Activated CD8-positive, alpha-beta memory T cell treated with anti-CD3 and anti-CD28 coated beads for 36 hours (primary cell): ENCODE results near the gene NHSL1. TPM values are rescaled to one million over a fixed set of nuclear protein-coding genes. Genes with fewer than 3 reads are reported as not detected.

ENCODE experiments used
- CTCF ChIA-PET: fragments of 350-600 bp; sonication (Branson Sonifier 250); formaldehyde crosslinking; loops from one replicate; lab custom pipeline; 2021; ENCODE audit warnings: antibody characterized with exemption; lab: Charles Lee
- POLR2A ChIA-PET: fragments of 350-600 bp; sonication (Branson Sonifier 250); formaldehyde crosslinking; loops from one replicate; lab custom pipeline; 2021; ENCODE audit warnings: antibody characterized with exemption; lab: Charles Lee
- total RNA-seq, 2 experiments: library from RNA; stranded (reverse); gene quantifications; one replicate each; pipeline ENCODE4 v1.2.3, GENCODE V29; 2021

NHSL1 gene
- total RNA-seq, 2 experiments from 2014 or later: 0.19 to 0.38 TPM

GRCh38 chr6:138482816-138483215, 16.5 kb downstream of the NHSL1 start:
- ChIA-PET CTCF (no interaction called here), POLR2A (interaction anchor here (0.6 to 0.7 kb wide), 2 partner anchors 17 to 23 kb away, joined by 4 to 6 read pairs; no protein-coding TSS in a partner anchor)

GRCh38 chr6:138480279-138480949, 18.9 kb downstream of the NHSL1 start:
- CTCF ChIA-PET: no interaction called here
- POLR2A ChIA-PET: no interaction called here

- CTCF ChIA-PET: no interaction called here
Observed at GRCh38 chr6:138477913-138478539, 21.3 kb downstream of the NHSL1 start.

GRCh38 chr6:138476116-138476515, 23.2 kb downstream of the NHSL1 start:
- ChIA-PET CTCF (no interaction called here), POLR2A (no interaction called here)

More at GRCh38 chr6:138477913-138478539, 21.3 kb downstream of the NHSL1 start:
- POLR2A ChIA-PET: no interaction called here

GRCh38 chr6:138473144-138473543, 26.1 kb downstream of the NHSL1 start:
- POLR2A ChIA-PET: no interaction called here
- CTCF ChIA-PET: no interaction called here

GRCh38 chr6:138468320-138469015, 30.8 kb downstream of the NHSL1 start:
- ChIA-PET CTCF (interaction anchor here (1.4 kb wide), 1 partner anchor 39 kb away, joined by 3 read pairs; no protein-coding TSS in a partner anchor), POLR2A (no interaction called here)

- CTCF ChIA-PET: interaction anchor here (1.4 kb wide), 1 partner anchor 39 kb away, joined by 3 read pairs; no protein-coding TSS in a partner anchor
Observed at GRCh38 chr6:138467901-138468300, 31.4 kb downstream of the NHSL1 start.

GRCh38 chr6:138465007-138465645, 34.2 kb downstream of the NHSL1 start:
- CTCF ChIA-PET: no interaction called here
- POLR2A ChIA-PET: interaction anchor here (0.6 to 0.7 kb wide), 3 partner anchors 9 to 22 kb away, joined by 3 to 6 read pairs (median 5); no protein-coding TSS in a partner anchor

More at GRCh38 chr6:138467901-138468300, 31.4 kb downstream of the NHSL1 start:
- POLR2A ChIA-PET: no interaction called here

GRCh38 chr6:138464085-138464484, 35.2 kb downstream of the NHSL1 start:
- POLR2A ChIA-PET: no interaction called here
- CTCF ChIA-PET: no interaction called here

GRCh38 chr6:138461647-138462046, 37.6 kb downstream of the NHSL1 start:
- POLR2A ChIA-PET: no interaction called here
- CTCF ChIA-PET: no interaction called here

GRCh38 chr6:138456401-138456790, 42.9 kb downstream of the NHSL1 start:
- POLR2A ChIA-PET: interaction anchor here (0.6 to 0.7 kb wide), 2 partner anchors 9 to 52 kb away, joined by 3 read pairs; no protein-coding TSS in a partner anchor
- CTCF ChIA-PET: interaction anchor here (1.0 kb wide), 1 partner anchor 15 kb away, joined by 3 read pairs; no protein-coding TSS in a partner anchor

- CTCF ChIA-PET: interaction anchor here (0.7 to 1.0 kb wide), 2 partner anchors 15 to 19 kb away, joined by 3 read pairs; no protein-coding TSS in a partner anchor
- POLR2A ChIA-PET: interaction anchor here (0.6 to 0.7 kb wide), 3 partner anchors 9 to 51 kb away, joined by 3 to 6 read pairs (median 3); no protein-coding TSS in a partner anchor
Observed at GRCh38 chr6:138455746-138456400, 43.4 kb downstream of the NHSL1 start.

- POLR2A ChIA-PET: interaction anchor here (0.6 kb wide), 1 partner anchor 30 kb away, joined by 6 read pairs; no protein-coding TSS in a partner anchor
- CTCF ChIA-PET: interaction anchor here (0.7 to 1.0 kb wide), 2 partner anchors 14 to 18 kb away, joined by 3 read pairs; no protein-coding TSS in a partner anchor
Observed at GRCh38 chr6:138454981-138455706, 44.1 kb downstream of the NHSL1 start.

- ChIA-PET POLR2A (no interaction called here), CTCF (no interaction called here)
Observed at GRCh38 chr6:138451043-138451442, 48.3 kb downstream of the NHSL1 start.

GRCh38 chr6:138450445-138450844, 48.8 kb downstream of the NHSL1 start:
- ChIA-PET CTCF (no interaction called here), POLR2A (no interaction called here)

- ChIA-PET POLR2A (no interaction called here), CTCF (no interaction called here)
Observed at GRCh38 chr6:138446821-138447220, 52.5 kb downstream of the NHSL1 start.

GRCh38 chr6:138443979-138444378, 55.3 kb downstream of the NHSL1 start:
- CTCF ChIA-PET: interaction anchor here (0.5 kb wide), 1 partner anchor 507 kb away, joined by 3 read pairs; no protein-coding TSS in a partner anchor
- POLR2A ChIA-PET: no interaction called here

- POLR2A ChIA-PET: no interaction called here
- CTCF ChIA-PET: no interaction called here
Observed at GRCh38 chr6:138442663-138443062, 56.6 kb downstream of the NHSL1 start.
